Transverse colon (tissue), 4 donors: ENCODE data around the gene MED14. TPM values are rescaled to one million over a fixed set of nuclear protein-coding genes. Genes with fewer than 3 reads are reported as not detected.
"Not testable (repeated sequence)": the region's sequence is repeated elsewhere in the genome, so short reads cannot be mapped to it uniquely, and the experiment has no call there.

ENCODE experiments used
- DNase-seq: peaks from one replicate; pipeline ENCODE4 v3.0.0-alpha.2; 2019
- H3K27ac ChIP-seq, 4 donors: fragments of 200-600 bp; sonication (generic); 2 replicates each; pipeline ENCODE4 v1.5.1; 2016 to 2018; ENCODE audit warnings: inconsistent platforms in 4 of 4
- H3K27me3 ChIP-seq: fragments of 200-600 bp; sonication (generic); 2 replicates; pipeline ENCODE4 v1.5.1; 2017; ENCODE audit warnings: inconsistent platforms
- H3K36me3 ChIP-seq, 4 donors: fragments of 200-600 bp; sonication (generic); 2 replicates each; pipeline ENCODE4 v1.5.1; 2017 to 2019; ENCODE audit warnings: inconsistent platforms in 4 of 4
- H3K4me1 ChIP-seq, 4 donors: fragments of 200-600 bp; sonication (generic); 2 replicates each; pipeline ENCODE4 v1.5.1; 2017 to 2020; ENCODE audit warnings: inconsistent platforms in 4 of 4
- H3K4me3 ChIP-seq, 4 donors: fragments of 200-600 bp; sonication (generic); 1 replicate in 1 of 4; 2 replicates in 3 of 4; pipeline versions ENCODE4 v1.5.1 to v1.6.1; 2017 to 2019; ENCODE audit warnings: inconsistent platforms in 4 of 4
- H3K9me3 ChIP-seq, 2 donors: fragments of 200-600 bp; sonication (generic); 2 replicates each; pipeline ENCODE4 v1.5.1; 2017 to 2019; ENCODE audit warnings: inconsistent platforms in 2 of 2
- EP300 ChIP-seq: sonication (generic); formaldehyde crosslinking; IDR thresholded peaks from one replicate; pipeline ENCODE4 v1.6.1; 2017; ENCODE audit warnings: antibody characterized with exemption, low read depth
- POLR2A ChIP-seq: fragments of 450-650 bp; IDR thresholded peaks from one replicate; pipeline ENCODE4 v1.6.1; 2016; ENCODE audit warnings: antibody characterized with exemption, mild to moderate bottlenecking, moderate library complexity
- POLR2AphosphoS5 ChIP-seq, 3 donors: sonication (generic); formaldehyde crosslinking; IDR thresholded peaks; one replicate each; pipeline ENCODE4 v1.6.1; 2016; ENCODE audit warnings: antibody characterized with exemption in 3 of 3
- WGBS, 2 donors: methylation state at CpG; one replicate each; pipeline ENCODE4 v1.1.5; 2018; ENCODE audit warnings: low coverage in 1 of 2; 5-methylcytosine and 5-hydroxymethylcytosine counted together
- in situ Hi-C, 4 donors: fragments of 200-750 bp; cut with MboI; loops; one replicate each; pipeline versions ENCODE4 v1.15.0 to v1.15.1; 2017; ENCODE audit warnings: low sequenced_read_pairs in 3 of 4, low pct_ligation_motif_present in 1 of 4, low pct_unique_long_range_greater_than_20kb in 1 of 4
- intact Hi-C: fragments of 100-400 bp; cut with DNase I; formaldehyde crosslinking; loops from one replicate; pipeline ENCODE4 v1.15.1; 2023; ENCODE audit warnings: low total_unique reads
- total RNA-seq, 4 donors: library from RNA; depleted of rRNA; stranded (reverse); fragments of >200 nt; gene quantifications; one replicate each; pipeline ENCODE4 v1.1.0, GENCODE V29; 2016
- TF ChIP-seq, protein P1 (sequence below), 5 experiments: fragments of 200-600 bp in 3 of 5; fragments of 450-650 bp in 2 of 5; sonication (generic) in 3 of 5; IDR thresholded peaks; 1 replicate in 2 of 5; 2 replicates in 3 of 5; pipeline ENCODE4 v1.5.1; 2016 to 2017; ENCODE audit warnings: antibody characterized with exemption in 5 of 5, inconsistent platforms in 3 of 5, mild to moderate bottlenecking in 2 of 5, moderate library complexity in 1 of 5

The MED14 gene
- total RNA-seq: 10 to 100 TPM; 28.8 to 81.0 (median 68.0) TPM

DNA sequence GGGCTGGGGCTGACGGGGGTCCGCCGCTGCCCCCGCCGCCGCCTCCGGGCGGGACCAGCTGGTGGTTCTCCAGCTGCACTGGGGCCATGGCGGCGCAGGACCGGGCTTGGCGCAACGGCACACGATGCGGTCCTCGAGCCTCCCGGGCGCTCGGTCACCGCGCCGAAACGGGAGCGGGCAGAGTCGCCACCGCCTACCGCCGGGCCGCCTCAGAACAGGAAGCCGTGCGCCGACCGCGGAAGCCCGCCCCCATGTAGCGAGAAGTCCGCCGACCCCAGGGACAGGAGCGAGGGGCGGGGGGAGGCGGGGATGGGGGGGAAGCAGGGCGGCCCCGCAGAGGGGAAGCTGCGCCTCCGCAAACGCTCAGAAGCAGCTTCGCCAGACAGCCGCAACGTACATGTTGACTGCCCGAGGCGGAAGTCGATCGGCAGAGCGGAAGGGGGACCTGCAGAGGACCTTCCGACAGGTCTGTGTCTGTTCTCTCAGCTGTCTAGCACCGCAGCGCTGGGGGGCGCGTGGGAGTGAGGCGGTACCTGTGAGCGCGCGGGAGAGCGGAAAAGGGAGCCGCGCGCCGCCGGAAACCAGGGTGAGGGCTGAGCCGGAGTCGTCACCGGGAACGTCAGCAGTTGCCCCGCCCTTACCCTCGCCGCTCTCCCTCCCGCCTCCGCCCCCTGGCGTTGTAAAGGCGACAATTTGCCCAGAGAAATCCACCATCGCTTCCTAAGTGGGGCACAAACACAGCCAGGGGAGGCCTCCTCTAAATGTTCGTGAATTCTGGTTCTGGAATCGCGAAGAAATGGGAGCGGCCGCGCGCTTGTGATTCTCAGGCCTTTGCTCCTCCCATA lies at the start of gene MED14:
MED14 (minus strand) TSS at position 218 of the 845 bp plus-strand sequence; CDS start at position 88, 130 bp downstream.
- 12% methylated on average over 55 of the region's 88 CpGs; no CpG with 5 or more reads in 1 of the 2 donors for whole genome bisulfite sequencing, 2 donors
- Histone ChIP-seq H3K27me3 (no peaks in the 10 kb centered on the region), H3K4me1 (peaks cover 0 to 40% (median 18%) of the 10 kb centered on the region in 4 donors), H3K36me3 (no peaks in the 10 kb centered on the region), H3K9me3 (no peaks in the 10 kb centered on the region), H3K27ac (peak within 1 kb of the TSS; percentile 96 to 99 (median 97)), H3K4me3 (peak within 1 kb of the TSS; percentile 66 to 88 (median 78))
- DNase-seq: peak; percentile 93
- in situ Hi-C loops: no loop called here
- intact Hi-C loops: no loop called here
- peak; percentile 72 to 91 (median 85) for TF ChIP-seq POLR2AphosphoS5 (IDR thresholded peaks at IDR 0.05)
- TF ChIP-seq EP300: no peak
- peak; percentile 80 for TF ChIP-seq POLR2A
- TF ChIP-seq, protein P1, sequence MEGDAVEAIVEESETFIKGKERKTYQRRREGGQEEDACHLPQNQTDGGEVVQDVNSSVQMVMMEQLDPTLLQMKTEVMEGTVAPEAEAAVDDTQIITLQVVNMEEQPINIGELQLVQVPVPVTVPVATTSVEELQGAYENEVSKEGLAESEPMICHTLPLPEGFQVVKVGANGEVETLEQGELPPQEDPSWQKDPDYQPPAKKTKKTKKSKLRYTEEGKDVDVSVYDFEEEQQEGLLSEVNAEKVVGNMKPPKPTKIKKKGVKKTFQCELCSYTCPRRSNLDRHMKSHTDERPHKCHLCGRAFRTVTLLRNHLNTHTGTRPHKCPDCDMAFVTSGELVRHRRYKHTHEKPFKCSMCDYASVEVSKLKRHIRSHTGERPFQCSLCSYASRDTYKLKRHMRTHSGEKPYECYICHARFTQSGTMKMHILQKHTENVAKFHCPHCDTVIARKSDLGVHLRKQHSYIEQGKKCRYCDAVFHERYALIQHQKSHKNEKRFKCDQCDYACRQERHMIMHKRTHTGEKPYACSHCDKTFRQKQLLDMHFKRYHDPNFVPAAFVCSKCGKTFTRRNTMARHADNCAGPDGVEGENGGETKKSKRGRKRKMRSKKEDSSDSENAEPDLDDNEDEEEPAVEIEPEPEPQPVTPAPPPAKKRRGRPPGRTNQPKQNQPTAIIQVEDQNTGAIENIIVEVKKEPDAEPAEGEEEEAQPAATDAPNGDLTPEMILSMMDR (IDR thresholded peaks at IDR 0.05): peak; percentile 35 to 77 (median 47)

DNA sequence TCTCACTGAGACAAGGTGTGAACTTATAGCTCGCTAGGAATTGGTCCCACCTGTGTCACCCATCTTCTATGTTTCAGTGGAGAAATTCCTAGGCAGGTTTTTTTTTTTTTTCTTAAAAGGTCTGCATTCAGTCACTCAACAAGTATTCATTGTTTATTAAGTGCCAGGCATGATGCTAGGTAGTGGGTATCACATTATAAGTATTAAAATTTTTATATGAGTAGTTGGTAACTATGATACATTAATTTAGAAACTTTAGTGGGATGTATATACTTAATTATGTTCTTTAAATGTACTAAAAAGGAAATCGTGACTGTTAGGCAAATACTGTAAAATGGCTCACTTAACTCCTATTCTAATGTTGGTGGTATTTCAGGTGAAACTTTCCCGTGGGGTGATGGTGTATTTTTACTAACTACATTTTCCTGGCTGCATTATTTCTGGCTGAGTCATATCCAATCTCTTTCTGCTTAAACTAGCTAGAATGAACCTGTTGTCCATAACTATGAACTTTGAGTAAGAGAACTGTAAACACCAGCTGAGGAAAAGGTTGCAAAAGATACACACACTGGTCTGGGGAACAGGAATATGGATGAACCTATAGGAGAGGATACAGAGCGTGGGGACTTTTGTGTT lies 49.3 kb upstream of the MED14 start:
- Histone ChIP-seq H3K4me1 (no peaks in the 10 kb centered on the region), H3K9me3 (no peaks in the 10 kb centered on the region), H3K36me3 (no peaks in the 10 kb centered on the region), H3K27ac (no peak overlapping the region), H3K4me3 (no peak overlapping the region), H3K27me3 (no peaks in the 10 kb centered on the region)
- intact Hi-C loops: no loop called here
- TF ChIP-seq, protein P1 (IDR thresholded peaks at IDR 0.05): no peak
- no peak for TF ChIP-seq POLR2AphosphoS5 (IDR thresholded peaks at IDR 0.05)
- no peak for TF ChIP-seq POLR2A
- no peak for TF ChIP-seq EP300
- no peak for DNase-seq
- in situ Hi-C loops: loop anchor here in 1 of 4 donors (25.0 kb wide), 1 partner anchor 122 kb away; no protein-coding TSS in a partner anchor
- 64% methylated on average over 4 of the region's 4 CpGs; no CpG with 5 or more reads in 1 of the 2 donors for WGBS, 2 donors

DNA sequence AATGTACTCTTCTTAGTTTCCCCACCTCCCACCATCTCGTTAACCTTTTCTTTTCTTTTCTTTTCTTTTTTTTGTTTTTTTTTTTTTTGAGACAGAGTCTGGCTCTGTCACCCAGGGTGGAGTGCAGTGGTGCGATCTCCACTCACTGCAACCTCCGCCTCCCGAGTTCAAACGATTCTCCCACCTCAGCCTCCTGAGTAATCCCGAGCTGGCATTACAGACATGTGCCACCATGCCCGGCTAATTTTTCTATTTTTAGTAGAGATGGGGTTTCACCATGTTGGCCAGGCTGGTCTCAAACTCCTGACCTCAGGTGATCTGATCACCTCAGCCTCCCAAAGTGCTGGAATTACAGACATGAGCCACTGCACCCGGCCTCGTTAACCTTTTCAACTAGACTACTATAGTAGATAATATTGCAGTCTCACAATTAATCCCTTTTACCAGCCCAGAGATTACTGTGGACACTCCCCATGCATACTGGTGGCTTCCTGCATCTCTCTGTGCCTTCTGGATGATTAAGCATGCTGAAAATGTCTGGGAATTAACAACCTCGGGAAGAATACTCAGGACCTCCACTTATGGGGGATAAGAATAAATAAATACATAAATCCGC lies 47.4 kb upstream of the MED14 start:
- H3K27ac ChIP-seq, H3K4me3 ChIP-seq, H3K4me1 ChIP-seq, H3K27me3 ChIP-seq, H3K36me3 ChIP-seq, H3K9me3 ChIP-seq, intact Hi-C loops, DNase-seq: not testable (repeated sequence)
- 80 to 96% methylated on average over 4 to 11 of the region's 11 CpGs for WGBS, 2 donors
- in situ Hi-C loops: loop anchor here in 1 of 4 donors (25.0 kb wide), 1 partner anchor 120 kb away; no protein-coding TSS in a partner anchor

DNA sequence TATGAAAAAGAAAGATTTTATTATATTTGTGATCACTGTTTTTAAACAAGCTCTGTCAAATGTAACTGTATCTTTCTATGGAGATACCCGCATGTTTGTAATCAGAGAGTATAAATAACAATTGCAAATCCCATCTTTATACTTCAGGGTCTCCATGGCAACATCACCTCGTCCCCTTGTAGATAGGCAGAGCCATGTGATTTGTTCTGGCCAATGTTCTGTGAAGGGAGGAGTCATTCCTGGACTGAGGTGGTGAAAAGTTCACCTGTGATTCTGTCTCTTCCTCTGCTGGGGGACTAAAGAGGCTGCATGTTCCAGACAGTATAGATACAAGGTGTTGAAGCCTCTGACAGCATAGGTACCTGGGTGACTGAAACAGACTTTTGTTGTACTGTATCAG lies 45.6 kb upstream of the MED14 start:
- intact Hi-C loops: no loop called here
- Histone ChIP-seq H3K9me3 (no peaks in the 10 kb centered on the region), H3K4me3 (no peak overlapping the region), H3K27me3 (no peaks in the 10 kb centered on the region), H3K27ac (no peak overlapping the region), H3K4me1 (no peaks in the 10 kb centered on the region), H3K36me3 (no peaks in the 10 kb centered on the region)
- in situ Hi-C loops: loop anchor here in 1 of 4 donors (25.0 kb wide), 1 partner anchor 119 kb away; no protein-coding TSS in a partner anchor
- TF ChIP-seq, protein P1 (IDR thresholded peaks at IDR 0.05): no peak
- no peak for TF ChIP-seq POLR2A
- no peak for TF ChIP-seq EP300
- TF ChIP-seq POLR2AphosphoS5 (IDR thresholded peaks at IDR 0.05): no peak
- 54 to 57% methylated on average over 2 of the region's 2 CpGs for WGBS, 2 donors
- DNase-seq: no peak
